HepG2 (cell line): ENCODE measurements around the gene COMMD3. TPM values are rescaled to one million over a fixed set of nuclear protein-coding genes. Genes with fewer than 3 reads are reported as not detected.

ENCODE experiments used
- ATAC-seq: fragments of 200-7000 bp; cut with Tn5 transposase; 3 replicates; pipeline ENCODE4 v1.9.1; 2020; ENCODE audit warnings: mild to moderate bottlenecking, moderate library complexity
- BruUV-seq: library from RNA; stranded (reverse); fragments of 400-500 nt; replicated peaks from 2 replicates; lab custom pipeline; 2021; lab: Mats Ljungman, UMichigan
- CTCF ChIA-PET: fragments of 300-600 bp; formaldehyde crosslinking; extraction: SDS; loops from one replicate; lab custom pipeline; 2021; ENCODE audit warnings: low total read pairs, inconsistent platforms, low intra/inter-chr PET ratio; lab: Yijun Ruan, JAX
- POLR2A ChIA-PET: fragments of 350-600 bp; sonication (Branson Sonifier 250); formaldehyde crosslinking; loops from one replicate; lab custom pipeline; 2020; ENCODE audit warnings: antibody characterized with exemption, inconsistent platforms; lab: Yijun Ruan, JAX
- DNase-seq: peaks from one replicate; pipeline ENCODE4 v3.0.0-alpha.2; 2015; ENCODE audit warnings: low spot score
- FAIRE-seq: peaks from 3 replicates; lab custom pipeline; 2011; peaks lifted over from hg19 to GRCh38; lab: Jason Lieb, UNC
- H2AFZ ChIP-seq: one replicate; pipeline ENCODE4 v1.6.1; 2011; ENCODE audit warnings: low read length, inconsistent platforms
- H3K27ac ChIP-seq: fragments of 300-600 bp; 3 replicates; pipeline ENCODE4 v1.8.0; 2011; ENCODE audit warnings: mixed run types, mild to moderate bottlenecking, mixed read lengths, low read length, inconsistent platforms; ENCODE audit not compliant: insufficient read depth; ENCODE audit errors: extremely low read length
- H3K27me3 ChIP-seq, 2 experiments: fragments of 200-600 bp in 1 of 2; 2 replicates in 1 of 2; 3 replicates in 1 of 2; pipeline versions ENCODE4 v1.6.0 to v1.8.0; 2011; ENCODE audit warnings: low read length in 2 of 2, mild to moderate bottlenecking in 2 of 2, moderate library complexity in 2 of 2, inconsistent platforms in 1 of 2; ENCODE audit not compliant: insufficient read depth in 2 of 2, control insufficient read depth in 1 of 2
- H3K36me3 ChIP-seq, 2 experiments: fragments of 200-600 bp in 1 of 2; replicated peaks in 1 of 2; 2 replicates in 1 of 2; 3 replicates in 1 of 2; pipeline versions ENCODE4 v1.5.1 to v1.8.0; 2011; ENCODE audit warnings: low read length in 2 of 2, inconsistent platforms in 1 of 2; ENCODE audit not compliant: insufficient read depth in 2 of 2, control insufficient read depth in 1 of 2
- H3K4me1 ChIP-seq: 2 replicates; pipeline ENCODE4 v1.5.1; 2012; ENCODE audit warnings: low read length, inconsistent platforms; ENCODE audit not compliant: insufficient read depth
- H3K4me2 ChIP-seq: 2 replicates; pipeline ENCODE4 v1.6.0; 2011; ENCODE audit warnings: low read depth, low read length, inconsistent platforms
- H3K4me3 ChIP-seq, 3 experiments: fragments of 200-600 bp in 1 of 3; sonication (generic), shearing (Covaris generic) in 1 of 3; replicated peaks in 1 of 3; 2 replicates each; pipeline ENCODE4 v1.5.1; 2011 to 2016; ENCODE audit warnings: low read length in 3 of 3, inconsistent platforms in 2 of 3, low read depth in 2 of 3, mild to moderate bottlenecking in 2 of 3, control low read depth in 1 of 3, mixed read lengths in 1 of 3; ENCODE audit not compliant: insufficient read depth in 1 of 3
- H3K79me2 ChIP-seq: one replicate; pipeline ENCODE4 v1.6.1; 2011; ENCODE audit warnings: low read length, inconsistent platforms; ENCODE audit not compliant: insufficient read depth
- H3K9ac ChIP-seq: 2 replicates; pipeline ENCODE4 v1.6.0; 2011; ENCODE audit warnings: mild to moderate bottlenecking, low read depth, low read length, inconsistent platforms; ENCODE audit not compliant: insufficient read depth
- H3K9me3 ChIP-seq: 2 replicates; pipeline ENCODE4 v1.5.1; 2012; ENCODE audit warnings: mild to moderate bottlenecking, low read length
- H4K20me1 ChIP-seq: 2 replicates; pipeline ENCODE4 v1.6.0; 2011; ENCODE audit warnings: inconsistent platforms, mild to moderate bottlenecking, low read length, moderate library complexity; ENCODE audit not compliant: insufficient read depth
- CAMTA2 ChIP-seq: sonication (generic); formaldehyde crosslinking; IDR thresholded peaks from 2 replicates; pipeline ENCODE4 v1.4.0; 2020; ENCODE audit warnings: mild to moderate bottlenecking, missing genetic modification reagents, borderline replicate concordance
- HOXA7 ChIP-seq: sonication (generic); formaldehyde crosslinking; IDR thresholded peaks from 2 replicates; pipeline ENCODE4 v1.8.1; 2022; ENCODE audit warnings: mild to moderate bottlenecking, missing genetic modification reagents, moderate library complexity
- NONO ChIP-seq, 2 experiments: fragments of 450-650 bp in 1 of 2; sonication (generic) in 1 of 2; formaldehyde crosslinking in 1 of 2; IDR thresholded peaks in 1 of 2; conservative IDR thresholded peaks in 1 of 2; 2 replicates each; pipeline versions ENCODE4 v1.6.1 to v1.8.0; 2017 to 2022; ENCODE audit warnings: mild to moderate bottlenecking in 1 of 2, missing genetic modification reagents in 1 of 2, moderate library complexity in 1 of 2
- RBM39 ChIP-seq: fragments of 200-400 bp; formaldehyde crosslinking; IDR thresholded peaks from one replicate; pipeline ENCODE4 v1.6.1; 2018; ENCODE audit warnings: antibody characterized with exemption, mild to moderate bottlenecking, low read depth, low read length; ENCODE audit not compliant: poor library complexity, severe bottlenecking
- SIX1 ChIP-seq: sonication (generic); formaldehyde crosslinking; IDR thresholded peaks from 2 replicates; pipeline ENCODE4 v1.4.0; 2020; ENCODE audit warnings: missing genetic modification reagents, borderline replicate concordance
- U2AF2 ChIP-seq: fragments of 200-400 bp; formaldehyde crosslinking; IDR thresholded peaks from 2 replicates; pipeline ENCODE4 v1.6.1; 2017; ENCODE audit warnings: low read depth, mild to moderate bottlenecking, low read length
- YY1 ChIP-seq: IDR thresholded peaks from 2 replicates; pipeline ENCODE4 v1.6.1; 2011; ENCODE audit warnings: low read length, low read depth, moderate library complexity, mild to moderate bottlenecking; ENCODE audit not compliant: insufficient read depth, insufficient replicate concordance
- ZNF3 ChIP-seq: IDR thresholded peaks from 2 replicates; pipeline ENCODE4 v1.7.0; 2017; ENCODE audit warnings: inconsistent platforms
- ZNF446 ChIP-seq: sonication (generic); formaldehyde crosslinking; IDR thresholded peaks from 2 replicates; pipeline ENCODE4 v1.5.0; 2020; ENCODE audit warnings: mild to moderate bottlenecking, missing genetic modification reagents
- ZNF839 ChIP-seq: sonication (generic); formaldehyde crosslinking; IDR thresholded peaks from 2 replicates; pipeline ENCODE4 v1.4.0; 2020; ENCODE audit warnings: missing genetic modification reagents, mild to moderate bottlenecking, borderline replicate concordance
- WGBS: methylation state at CpG from one replicate; pipeline ENCODE4 v1.1.6; 2017; ENCODE audit warnings: low lambda C conversion rate; 5-methylcytosine and 5-hydroxymethylcytosine counted together
- in situ Hi-C: cut with HindIII; loops from 2 replicates; pipeline ENCODE4 v1.10.0; 2017; ENCODE audit warnings: low pct_unique_long_range_greater_than_20kb; ENCODE audit not compliant: extremely low pct_ligation_motif_present
- intact Hi-C: fragments of 100-400 bp; cut with micrococcal nuclease; formaldehyde crosslinking; loops from one replicate; pipeline ENCODE4 v1.10.0; 2022; ENCODE audit not compliant: unreplicated experiment
- polyA plus RNA-seq, 8 experiments: library from polyadenylated mRNA; depleted of rRNA in 3 of 8; stranded (reverse) in 7 of 8; unstranded in 1 of 8; fragments of >200 nt; fragmentation: Illumina TruSeq in 4 of 8; extraction: Trizol in 4 of 8; gene quantifications; 2 replicates each; pipeline versions ENCODE4 v1.2.1 to v1.2.3, GENCODE V29; 2011 to 2016; ENCODE audit warnings: low read depth in 4 of 8, missing spikeins in 1 of 8, mixed read lengths in 1 of 8; ENCODE audit not compliant: insufficient read depth in 1 of 8
- total RNA-seq, 5 experiments: library from RNA; depleted of rRNA; stranded (reverse); fragments of >200 nt; fragmentation: Illumina TruSeq; extraction: Trizol; gene quantifications; 2 replicates each; pipeline ENCODE4 v1.2.3, GENCODE V29; 2016; ENCODE audit warnings: low read depth in 1 of 5
- TF ChIP-seq, protein P1 (sequence below): conservative IDR thresholded peaks from 2 replicates; pipeline ENCODE4 v1.6.1; 2018; ENCODE audit warnings: missing genetic modification reagents
- TF ChIP-seq, protein P2 (sequence below): sonication (generic); formaldehyde crosslinking; IDR thresholded peaks from 2 replicates; pipeline ENCODE4 v1.5.1; 2020; ENCODE audit warnings: missing genetic modification reagents, mild to moderate bottlenecking, borderline replicate concordance
- TF ChIP-seq, protein P3 (sequence below): sonication (generic); IDR thresholded peaks from 2 replicates; pipeline ENCODE4 v1.6.1; 2016; ENCODE audit warnings: low read depth, borderline replicate concordance
- TF ChIP-seq, protein P4 (sequence below): sonication (generic); formaldehyde crosslinking; IDR thresholded peaks from 2 replicates; pipeline ENCODE4 v1.8.0; 2023; ENCODE audit warnings: mild to moderate bottlenecking, missing genetic modification reagents

The COMMD3 gene
- total and polyA plus RNA-seq, 2 of the 13 experiments (the other 11 are each of a cell fraction or from before 2014, with no cell fraction given): 38.7 to 54.4 TPM

DNA sequence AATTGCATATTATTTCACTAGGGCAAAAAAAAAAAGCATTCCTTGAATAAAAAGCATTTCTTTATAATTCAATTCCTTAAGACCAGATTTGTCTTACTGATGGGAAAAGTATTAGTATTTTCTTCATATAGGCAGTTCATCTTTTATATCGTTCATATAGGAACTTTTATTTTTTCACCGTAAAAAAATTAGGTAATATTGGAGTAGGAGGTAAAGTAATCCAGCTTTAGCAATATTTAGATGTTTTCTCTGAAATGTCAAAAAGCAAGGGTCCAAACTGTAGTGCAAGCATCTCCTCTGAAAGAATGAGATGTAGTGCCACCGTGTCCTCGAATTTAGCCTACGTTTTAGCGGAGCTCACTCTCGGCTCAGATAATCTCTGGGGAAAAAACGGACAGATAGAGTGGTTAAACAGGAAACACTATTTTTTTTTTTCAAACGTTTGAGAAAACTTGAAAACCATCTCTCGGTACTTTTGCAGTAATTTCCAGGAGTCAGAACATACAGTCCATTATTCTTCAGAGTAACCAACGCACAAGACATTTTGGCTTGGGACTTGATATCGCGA lies 23.7 kb downstream of the COMMD3 start (continued):
- TF ChIP-seq, protein P1, sequence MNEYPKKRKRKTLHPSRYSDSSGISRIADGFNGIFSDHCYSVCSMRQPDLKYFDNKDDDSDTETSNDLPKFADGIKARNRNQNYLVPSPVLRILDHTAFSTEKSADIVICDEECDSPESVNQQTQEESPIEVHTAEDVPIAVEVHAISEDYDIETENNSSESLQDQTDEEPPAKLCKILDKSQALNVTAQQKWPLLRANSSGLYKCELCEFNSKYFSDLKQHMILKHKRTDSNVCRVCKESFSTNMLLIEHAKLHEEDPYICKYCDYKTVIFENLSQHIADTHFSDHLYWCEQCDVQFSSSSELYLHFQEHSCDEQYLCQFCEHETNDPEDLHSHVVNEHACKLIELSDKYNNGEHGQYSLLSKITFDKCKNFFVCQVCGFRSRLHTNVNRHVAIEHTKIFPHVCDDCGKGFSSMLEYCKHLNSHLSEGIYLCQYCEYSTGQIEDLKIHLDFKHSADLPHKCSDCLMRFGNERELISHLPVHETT: no peak
- no peak for TF ChIP-seq SIX1

DNA sequence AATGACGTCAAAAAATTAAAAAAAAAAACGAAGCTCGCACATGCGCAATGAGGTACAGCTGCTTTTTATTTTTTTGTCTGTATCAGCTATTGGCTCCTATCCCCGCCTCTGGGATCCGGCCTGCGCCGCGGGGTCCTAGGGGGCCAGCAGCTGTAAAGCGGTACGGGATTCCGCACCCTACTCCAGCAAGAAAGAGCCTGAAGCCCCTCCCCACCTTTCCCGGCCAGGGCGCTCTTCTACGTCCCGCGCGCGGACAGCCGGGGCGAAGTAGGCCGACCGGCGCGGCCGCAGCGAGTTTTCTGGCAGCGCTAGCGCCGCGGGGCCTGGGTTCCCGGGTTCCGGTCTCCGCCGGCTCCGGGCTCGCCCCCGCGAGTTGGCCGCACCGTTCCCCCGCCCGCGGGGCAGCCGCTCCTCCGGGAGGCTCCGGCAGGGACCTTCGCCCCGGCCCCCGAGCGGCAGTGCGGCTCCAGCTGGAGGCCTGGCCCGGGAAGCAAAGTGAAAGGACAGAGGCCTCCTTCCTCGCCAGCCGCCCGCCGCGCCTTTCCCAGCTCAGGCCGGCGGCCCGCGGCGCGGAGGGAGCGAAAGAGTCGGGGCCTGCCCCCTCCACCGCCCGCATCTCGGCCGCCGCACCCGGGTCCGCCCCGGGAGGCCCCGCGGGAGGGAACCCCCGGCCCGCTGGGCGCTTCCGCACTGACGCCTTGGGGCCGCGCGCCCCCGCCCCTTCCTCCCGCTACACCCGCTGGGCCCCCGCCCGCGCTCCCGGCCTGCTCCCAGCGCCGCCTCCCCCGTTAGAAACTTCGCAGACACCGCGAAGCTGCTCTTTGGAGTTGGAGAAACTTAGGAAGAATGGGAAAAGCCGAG lies 24.4 kb downstream of the COMMD3 start:
- under 1% methylated on average over 14 of the region's 98 CpGs for WGBS
- TSS peak; percentile 79 for BruUV-seq
- intact Hi-C loops: loop anchor here (1.0 to 5.0 kb wide), 3 partner anchors 16 to 210 kb away; no protein-coding TSS in a partner anchor
- no peak for TF ChIP-seq NONO (IDR thresholded peaks at IDR 0.05)
- TF ChIP-seq NONO (CRISPR knock-in tag; conservative IDR thresholded peaks at IDR 0.05): no peak
- TF ChIP-seq YY1: peak; percentile 41
- no peak for TF ChIP-seq HOXA7 (CRISPR knock-in tag)
- TF ChIP-seq ZNF839 (CRISPR knock-in tag): no peak
- no peak for TF ChIP-seq U2AF2
- TF ChIP-seq, protein P2, sequence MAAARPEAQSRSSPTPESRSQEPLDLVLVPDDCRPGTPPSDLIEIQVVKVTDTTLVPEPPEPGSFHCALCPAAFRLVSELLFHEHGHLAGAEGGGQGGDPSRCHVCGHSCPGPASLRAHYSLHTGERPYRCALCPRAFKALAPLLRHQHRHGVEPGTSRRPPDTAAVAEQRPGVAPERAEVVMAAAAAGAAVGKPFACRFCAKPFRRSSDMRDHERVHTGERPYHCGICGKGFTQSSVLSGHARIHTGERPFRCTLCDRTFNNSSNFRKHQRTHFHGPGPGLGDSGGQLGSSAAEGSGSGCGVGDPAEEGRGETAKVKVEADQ (CRISPR knock-in tag): no peak
- peak; percentile 71; the same call in 1 of the 2 replicates for TF ChIP-seq ZNF446 (CRISPR knock-in tag)
- TF ChIP-seq RBM39: peak; percentile 30
- TF ChIP-seq CAMTA2: no peak; the same call in 1 of the 2 replicates
- TF ChIP-seq, protein P3, sequence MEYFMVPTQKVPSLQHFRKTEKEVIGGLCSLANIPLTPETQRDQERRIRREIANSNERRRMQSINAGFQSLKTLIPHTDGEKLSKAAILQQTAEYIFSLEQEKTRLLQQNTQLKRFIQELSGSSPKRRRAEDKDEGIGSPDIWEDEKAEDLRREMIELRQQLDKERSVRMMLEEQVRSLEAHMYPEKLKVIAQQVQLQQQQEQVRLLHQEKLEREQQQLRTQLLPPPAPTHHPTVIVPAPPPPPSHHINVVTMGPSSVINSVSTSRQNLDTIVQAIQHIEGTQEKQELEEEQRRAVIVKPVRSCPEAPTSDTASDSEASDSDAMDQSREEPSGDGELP: 0 out of 2 replicates have a peak, but pooled peaks have one; percentile 15
- TF ChIP-seq ZNF3 (CRISPR knock-in tag): no peak
- TF ChIP-seq, protein P4, sequence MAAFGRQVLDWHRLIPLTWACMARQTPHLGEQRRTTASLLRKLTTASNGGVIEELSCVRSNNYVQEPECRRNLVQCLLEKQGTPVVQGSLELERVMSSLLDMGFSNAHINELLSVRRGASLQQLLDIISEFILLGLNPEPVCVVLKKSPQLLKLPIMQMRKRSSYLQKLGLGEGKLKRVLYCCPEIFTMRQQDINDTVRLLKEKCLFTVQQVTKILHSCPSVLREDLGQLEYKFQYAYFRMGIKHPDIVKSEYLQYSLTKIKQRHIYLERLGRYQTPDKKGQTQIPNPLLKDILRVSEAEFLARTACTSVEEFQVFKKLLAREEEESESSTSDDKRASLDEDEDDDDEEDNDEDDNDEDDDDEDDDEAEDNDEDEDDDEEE (CRISPR knock-in tag): no peak

More for the DNA sequence above, 24.4 kb downstream of the COMMD3 start:
- Histone ChIP-seq H3K27ac (peak overlapping the region; percentile 75), H3K27me3 (peaks cover 0 to 46% of the 10 kb centered on the region in 2 experiments; a peak in 3 of 5 replicates), H3K4me1 (peaks cover 12% of the 10 kb centered on the region), H3K4me3 (peak overlapping the region; percentile 69 to 83 (median 71)), H3K9me3 (no peaks in the 10 kb centered on the region), H2AFZ (peak overlapping the region; percentile 11), H3K79me2 (no peaks in the 10 kb centered on the region), H3K36me3 (no peaks in the 10 kb centered on the region), H3K9ac (peak overlapping the region; percentile 85), H3K4me2 (peak overlapping the region; percentile 90), H4K20me1 (no peaks in the 10 kb centered on the region)
- POLR2A ChIA-PET: interaction anchor here (0.8 to 1.7 kb wide), 10 partner anchors 14 to 342 kb away, joined by 3 to 23 read pairs (median 4); partner anchors contain the start of genes BMI1 and COMMD3
- in situ Hi-C loops: no loop called here
- ATAC-seq (peak; percentile 84), FAIRE-seq (no peak), DNase-seq (peak; percentile 41)
- CTCF ChIA-PET: no interaction called here
